CD14-positive monocyte (primary cell): ENCODE measurements around the gene NPAS4. TPM values are rescaled to one million over a fixed set of nuclear protein-coding genes. Genes with fewer than 3 reads are reported as not detected.

Experiments used
- DNase-seq, 3 donors: peaks; one replicate each; pipeline ENCODE4 v3.0.0-alpha.2; 2011 to 2022
- H2AFZ ChIP-seq: 2 replicates; pipeline ENCODE4 v1.6.0; 2012; ENCODE audit warnings: mild to moderate bottlenecking, low read depth, low read length, inconsistent platforms; ENCODE audit not compliant: insufficient read depth, poor library complexity, severe bottlenecking
- H3K27ac ChIP-seq, 2 donors: 1 replicate in 1 of 2; 2 replicates in 1 of 2; pipeline ENCODE4 v1.5.1; 2012 to 2013; ENCODE audit warnings: low read length in 2 of 2, control low read depth in 1 of 2, inconsistent platforms in 1 of 2, low read depth in 1 of 2, mild to moderate bottlenecking in 1 of 2
- H3K27me3 ChIP-seq, 2 donors: one replicate each; pipeline versions ENCODE4 v1.6.0 to v1.6.1; 2011 to 2013; ENCODE audit warnings: low read length in 2 of 2; ENCODE audit not compliant: control insufficient read depth in 2 of 2, insufficient read depth in 2 of 2
- H3K36me3 ChIP-seq, 2 donors: replicated peaks in 1 of 2; 1 replicate in 1 of 2; 2 replicates in 1 of 2; pipeline versions ENCODE4 v1.5.1 to v1.6.1; 2012 to 2013; ENCODE audit warnings: low read length in 2 of 2, control low read depth in 1 of 2, inconsistent platforms in 1 of 2, mild to moderate bottlenecking in 1 of 2; ENCODE audit not compliant: insufficient read depth in 2 of 2, control insufficient read depth in 1 of 2
- H3K4me1 ChIP-seq, 2 donors: 1 replicate in 1 of 2; 2 replicates in 1 of 2; pipeline versions ENCODE4 v1.5.1 to v1.6.1; 2012 to 2013; ENCODE audit warnings: low read length in 2 of 2, control low read depth in 1 of 2, inconsistent platforms in 1 of 2, mild to moderate bottlenecking in 1 of 2, moderate library complexity in 1 of 2; ENCODE audit not compliant: insufficient read depth in 2 of 2, control insufficient read depth in 1 of 2
- H3K4me2 ChIP-seq: replicated peaks from 2 replicates; pipeline ENCODE3; 2012; ENCODE audit warnings: low read length, moderate library complexity, mild to moderate bottlenecking; ENCODE audit not compliant: poor library complexity, severe bottlenecking; ENCODE audit errors: extremely low read depth
- H3K4me3 ChIP-seq, 3 experiments: fragments of 200-600 bp in 1 of 3; sonication (generic) in 1 of 3; replicated peaks in 1 of 3; 1 replicate in 2 of 3; 2 replicates in 1 of 3; pipeline ENCODE4 v1.5.1; 2011 to 2013; ENCODE audit warnings: low read length in 3 of 3, mild to moderate bottlenecking in 3 of 3, control low read depth in 2 of 3, low read depth in 2 of 3, inconsistent platforms in 1 of 3, moderate library complexity in 1 of 3
- H3K79me2 ChIP-seq: 2 replicates; pipeline ENCODE4 v1.6.0; 2012; ENCODE audit warnings: mild to moderate bottlenecking, control low read depth, inconsistent platforms, low read length, moderate library complexity; ENCODE audit not compliant: insufficient read depth
- H3K9ac ChIP-seq: 2 replicates; pipeline ENCODE4 v1.6.0; 2017; ENCODE audit warnings: low read length, mild to moderate bottlenecking; ENCODE audit not compliant: insufficient read depth, poor library complexity, severe bottlenecking
- H3K9me3 ChIP-seq, 2 donors: replicated peaks in 1 of 2; 1 replicate in 1 of 2; 2 replicates in 1 of 2; pipeline versions ENCODE4 v1.5.1 to v1.6.1; 2012 to 2013; ENCODE audit warnings: low read length in 2 of 2, control low read depth in 1 of 2; ENCODE audit not compliant: control insufficient read depth in 1 of 2, insufficient read depth in 1 of 2
- H4K20me1 ChIP-seq: 2 replicates; pipeline ENCODE4 v1.6.0; 2012; ENCODE audit warnings: mild to moderate bottlenecking, low read length, control low read depth, moderate library complexity; ENCODE audit not compliant: insufficient read depth
- H3K27ac Mint-ChIP-seq, 7 donors: one replicate each; pipeline ENCODE4 v1.8.0; 2020; ENCODE audit warnings: mild to moderate bottlenecking in 7 of 7, mixed read lengths in 7 of 7, moderate library complexity in 6 of 7, inconsistent platforms in 2 of 7
- H3K27me3 Mint-ChIP-seq, 3 donors: one replicate each; pipeline ENCODE4 v1.8.0; 2021 to 2022; ENCODE audit warnings: low read depth in 3 of 3, mild to moderate bottlenecking in 3 of 3, mixed read lengths in 3 of 3, moderate library complexity in 3 of 3, inconsistent platforms in 1 of 3
- H3K36me3 Mint-ChIP-seq, 2 donors: one replicate each; pipeline ENCODE4 v1.8.0; 2020; ENCODE audit warnings: mixed read lengths in 2 of 2, inconsistent platforms in 1 of 2, mild to moderate bottlenecking in 1 of 2
- H3K4me1 Mint-ChIP-seq: one replicate; pipeline ENCODE4 v1.8.0; 2020; ENCODE audit warnings: mild to moderate bottlenecking, mixed read lengths
- H3K4me3 Mint-ChIP-seq, 2 donors: one replicate each; pipeline ENCODE4 v1.8.0; 2020; ENCODE audit warnings: mild to moderate bottlenecking in 2 of 2, mixed read lengths in 2 of 2, moderate library complexity in 1 of 2
- H3K9me3 Mint-ChIP-seq, 7 donors: one replicate each; pipeline ENCODE4 v1.8.0; 2020 to 2022; ENCODE audit warnings: mixed read lengths in 7 of 7, mild to moderate bottlenecking in 6 of 7, moderate library complexity in 6 of 7, inconsistent platforms in 2 of 7
- CTCF ChIP-seq: fragments of 200-600 bp; IDR thresholded peaks from one replicate; pipeline ENCODE4 v1.8.0; 2022; ENCODE audit warnings: antibody characterized with exemption, mild to moderate bottlenecking
- WGBS: methylation state at CpG from one replicate; pipeline ENCODE4 v1.1.5; 2013; ENCODE audit warnings: missing lambda C conversion rate; ENCODE audit not compliant: insufficient coverage; 5-methylcytosine and 5-hydroxymethylcytosine counted together
- intact Hi-C, 2 donors: fragments of 100-400 bp; cut with micrococcal nuclease; formaldehyde crosslinking; loops; one replicate each; pipeline versions ENCODE4 v1.15.0 to v1.15.1; 2023
- polyA plus RNA-seq, 3 donors: library from polyadenylated mRNA; depleted of rRNA in 1 of 3; unstranded in 2 of 3; stranded (reverse) in 1 of 3; fragments of 300-500 nt in 2 of 3; fragments of >200 nt in 1 of 3; fragmentation: Illumina TruSeq in 2 of 3; gene quantifications; 1 replicate in 2 of 3; 2 replicates in 1 of 3; pipeline ENCODE4 v1.2.3, GENCODE V29; 2012 to 2021

Gene NPAS4
- polyA plus RNA-seq, 3 donors: not detected

- DNase-seq: peak; percentile 91 to 93 (median 92)
- Histone ChIP-seq H3K79me2 (no peaks in the 10 kb centered on the region), H3K9me3 (no peaks in the 10 kb centered on the region), H3K4me2 (peak within 1 kb of the TSS; percentile 87), H3K4me3 (peak within 1 kb of the TSS; percentile 50 to 86 (median 70)), H3K27ac (peak within 1 kb of the TSS; percentile 47 to 87), H3K9ac (peak within 1 kb of the TSS; percentile 72), H3K36me3 (peaks cover 0 to 17% of the 10 kb centered on the region in 2 donors), H2AFZ (peak within 1 kb of the TSS; percentile 98), H3K27me3 (no peaks in the 10 kb centered on the region), H4K20me1 (peaks cover 22% of the 10 kb centered on the region), H3K4me1 (peaks cover 24 to 39% of the 10 kb centered on the region in 2 donors)
- H3K27me3 Mint-ChIP-seq: peaks cover 0 to 5% (median 2%) of the 10 kb centered on the region in 3 donors
- WGBS: under 1% methylated on average over 49 of the region's 63 CpGs
- H3K4me1 Mint-ChIP-seq: peaks cover 40% of the 10 kb centered on the region
- peaks cover 17 to 27% of the 10 kb centered on the region in 2 donors for H3K36me3 Mint-ChIP-seq
- H3K9me3 Mint-ChIP-seq: peaks cover 0 to 3% (median 0%) of the 10 kb centered on the region in 7 donors
- peak within 1 kb of the TSS; percentile 88 to 91 for H3K4me3 Mint-ChIP-seq
- intact Hi-C loops: loop anchor here (2.0 kb wide), 2 partner anchors 14 to 28 kb away; partner anchors contain the start of genes DPP3 (in 2 of the 2) and MRPL11 (in 1 of the 2)
- H3K27ac Mint-ChIP-seq: peak within 1 kb of the TSS; percentile 87 to 97 (median 90)
- TF ChIP-seq CTCF: no peak
Measured at GRCh38 chr11:66466225-66467033, 45.6 kb downstream of the NPAS4 start, which contains the start of gene PELI3. TSS of gene PELI3 (plus strand) at chr11:66466905. CDS start at chr11:66468129, 1,224 bp downstream.

GRCh38 chr11:66467034-66467659 lies 46.3 kb downstream of the NPAS4 start:
- Mint-ChIP-seq H3K9me3 (peaks cover 0 to 3% (median 0%) of the 10 kb centered on the region in 7 donors), H3K4me1 (peaks cover 32% of the 10 kb centered on the region), H3K4me3 (peak overlapping the region; percentile 88 to 91), H3K27ac (peak overlapping the region; percentile 32 to 97 (median 90)), H3K36me3 (peaks cover 18 to 29% of the 10 kb centered on the region in 2 donors), H3K27me3 (peaks cover 0 to 5% (median 2%) of the 10 kb centered on the region in 3 donors)
- H3K27ac ChIP-seq: peak overlapping the region in 1 of 2 donors; percentile 46
- no peaks in the 10 kb centered on the region for H3K9me3 ChIP-seq
- peak overlapping the region; percentile 61 for H3K9ac ChIP-seq
- H4K20me1 ChIP-seq: peaks cover 22% of the 10 kb centered on the region
- H2AFZ ChIP-seq: peak overlapping the region; percentile 49
- peaks cover 19 to 34% of the 10 kb centered on the region in 2 donors for H3K4me1 ChIP-seq
- DNase-seq: no peak
- peaks cover 0 to 20% of the 10 kb centered on the region in 2 donors for H3K36me3 ChIP-seq
- peak; percentile 53 for TF ChIP-seq CTCF
- no peaks in the 10 kb centered on the region for H3K27me3 ChIP-seq
- whole genome bisulfite sequencing: 1% methylated on average over 68 of the region's 72 CpGs
- peak overlapping the region; percentile 87 for H3K4me2 ChIP-seq
- H3K4me3 ChIP-seq: peak overlapping the region; percentile 44 to 86 (median 60)
- no peaks in the 10 kb centered on the region for H3K79me2 ChIP-seq
- intact Hi-C loops: loop anchor here (2.0 kb wide), 2 partner anchors 14 to 28 kb away; partner anchors contain the start of genes DPP3 (in 2 of the 2) and MRPL11 (in 1 of the 2)
